Measurements from ENCODE around the gene APLP2.
"Not testable (repeated sequence)": the region's sequence is repeated elsewhere in the genome, so short reads cannot be mapped to it uniquely, and the experiment has no call there.

Gene APLP2

DNA sequence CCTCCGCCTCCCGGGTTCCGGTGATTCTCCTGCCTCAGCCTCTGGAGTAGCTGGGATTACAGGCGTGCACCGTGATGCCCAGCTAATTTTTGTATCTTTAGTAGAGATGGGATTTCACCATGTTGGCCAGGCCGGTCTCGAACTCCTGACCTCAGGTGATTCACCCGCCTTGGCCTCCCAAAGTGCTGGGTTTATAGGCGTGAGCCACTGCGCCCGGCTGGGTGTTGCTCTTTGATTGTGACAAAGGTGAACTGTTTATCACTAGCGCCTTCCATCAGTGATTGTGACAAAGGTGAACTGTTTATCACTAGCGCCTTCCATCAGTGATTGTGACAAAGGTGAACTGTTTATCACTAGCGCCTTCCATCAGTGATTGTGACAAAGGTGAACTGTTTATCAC, 123.9 kb downstream of the APLP2 start:
- not testable (repeated sequence) for DNase-seq (ENCODE audit: low spot score)

Data from globus pallidus (tissue), 1 donor.